HepG2 (cell line): ENCODE results near the gene ACSBG1. TPM values are rescaled to one million over a fixed set of nuclear protein-coding genes. Genes with fewer than 3 reads are reported as not detected.
A peak's percentile ranks its signal among the peaks of the same experiment; 100 is the strongest.

Source experiments
- ARID5B ChIP-seq: IDR thresholded peaks from 2 replicates; pipeline ENCODE4 v1.4.0; 2020; ENCODE audit warnings: mild to moderate bottlenecking, missing genetic modification reagents
- FOXC1 ChIP-seq: sonication (generic); formaldehyde crosslinking; IDR thresholded peaks from 2 replicates; pipeline ENCODE4 v1.8.0; 2022; ENCODE audit warnings: mild to moderate bottlenecking, missing genetic modification reagents, borderline replicate concordance
- HMGA1 ChIP-seq: sonication (generic); formaldehyde crosslinking; conservative IDR thresholded peaks from 2 replicates; pipeline ENCODE4 v1.4.0; 2020; ENCODE audit warnings: missing genetic modification reagents
- HNRNPLL ChIP-seq: fragments of 200-400 bp; formaldehyde crosslinking; IDR thresholded peaks from 2 replicates; pipeline ENCODE4 v1.6.1; 2017; ENCODE audit warnings: mild to moderate bottlenecking, low read depth, low read length; ENCODE audit not compliant: poor library complexity, severe bottlenecking
- MYPOP ChIP-seq: sonication (generic); formaldehyde crosslinking; IDR thresholded peaks from 2 replicates; pipeline ENCODE4 v1.8.1; 2023; ENCODE audit warnings: mild to moderate bottlenecking, moderate library complexity, missing genetic modification reagents
- NFYC ChIP-seq: IDR thresholded peaks from 2 replicates; pipeline ENCODE4 v1.6.1; 2016; ENCODE audit warnings: missing genetic modification reagents, missing compliant biosample characterization
- NRL ChIP-seq: sonication (generic); formaldehyde crosslinking; IDR thresholded peaks from 2 replicates; pipeline ENCODE4 v1.5.0; 2020; ENCODE audit warnings: missing genetic modification reagents, mild to moderate bottlenecking, moderate library complexity, borderline replicate concordance
- RBFOX2 ChIP-seq: fragments of 200-400 bp; formaldehyde crosslinking; IDR thresholded peaks from 2 replicates; pipeline ENCODE4 v1.6.1; 2017; ENCODE audit warnings: low read depth, mild to moderate bottlenecking, low read length
- TBX2 ChIP-seq: sonication (generic); formaldehyde crosslinking; IDR thresholded peaks from 2 replicates; pipeline ENCODE4 v1.5.0; 2020; ENCODE audit warnings: missing genetic modification reagents, mild to moderate bottlenecking, borderline replicate concordance
- ZNF20 ChIP-seq: sonication (generic); formaldehyde crosslinking; IDR thresholded peaks from 2 replicates; pipeline ENCODE4 v1.4.0; 2020; ENCODE audit warnings: mild to moderate bottlenecking, moderate library complexity, missing genetic modification reagents
- ZNF225 ChIP-seq: sonication (generic); formaldehyde crosslinking; IDR thresholded peaks from 2 replicates; pipeline ENCODE4 v1.4.0; 2020; ENCODE audit warnings: mild to moderate bottlenecking, missing genetic modification reagents
- ZNF33B ChIP-seq: sonication (generic); formaldehyde crosslinking; IDR thresholded peaks from 2 replicates; pipeline ENCODE4 v1.5.1; 2020; ENCODE audit warnings: mild to moderate bottlenecking, missing genetic modification reagents
- ZNF709 ChIP-seq: sonication (generic); formaldehyde crosslinking; IDR thresholded peaks from 2 replicates; pipeline ENCODE4 v1.5.0; 2020; ENCODE audit warnings: mild to moderate bottlenecking, missing genetic modification reagents
- ZNF720 ChIP-seq: sonication (generic); formaldehyde crosslinking; IDR thresholded peaks from 2 replicates; pipeline ENCODE4 v1.4.0; 2020; ENCODE audit warnings: missing genetic modification reagents
- ZNF780A ChIP-seq: sonication (generic); formaldehyde crosslinking; IDR thresholded peaks from 2 replicates; pipeline ENCODE4 v1.8.0; 2022; ENCODE audit warnings: mild to moderate bottlenecking, missing genetic modification reagents, moderate library complexity
- polyA plus RNA-seq, 8 experiments: library from polyadenylated mRNA; depleted of rRNA in 3 of 8; stranded (reverse) in 7 of 8; unstranded in 1 of 8; fragments of >200 nt; fragmentation: Illumina TruSeq in 4 of 8; extraction: Trizol in 4 of 8; gene quantifications; 2 replicates each; pipeline versions ENCODE4 v1.2.1 to v1.2.3, GENCODE V29; 2011 to 2016; ENCODE audit warnings: low read depth in 4 of 8, missing spikeins in 1 of 8, mixed read lengths in 1 of 8; ENCODE audit not compliant: insufficient read depth in 1 of 8
- total RNA-seq, 5 experiments: library from RNA; depleted of rRNA; stranded (reverse); fragments of >200 nt; fragmentation: Illumina TruSeq; extraction: Trizol; gene quantifications; 2 replicates each; pipeline ENCODE4 v1.2.3, GENCODE V29; 2016; ENCODE audit warnings: low read depth in 1 of 5
- TF ChIP-seq, protein P1 (sequence below): sonication (generic); formaldehyde crosslinking; IDR thresholded peaks from 2 replicates; pipeline ENCODE4 v1.8.1; 2023; ENCODE audit warnings: mild to moderate bottlenecking, inconsistent platforms, moderate library complexity, missing genetic modification reagents, borderline replicate concordance
- TF ChIP-seq, protein P2 (sequence below): sonication (generic); formaldehyde crosslinking; IDR thresholded peaks from 2 replicates; pipeline ENCODE4 v1.4.0; 2020; ENCODE audit warnings: missing genetic modification reagents, borderline replicate concordance

Gene ACSBG1
- total and polyA plus RNA-seq, 2 of the 13 experiments (the other 11 are each of a cell fraction or from before 2014, with no cell fraction given), result 0.35 to 0.81 TPM

- TF ChIP-seq, protein P1, sequence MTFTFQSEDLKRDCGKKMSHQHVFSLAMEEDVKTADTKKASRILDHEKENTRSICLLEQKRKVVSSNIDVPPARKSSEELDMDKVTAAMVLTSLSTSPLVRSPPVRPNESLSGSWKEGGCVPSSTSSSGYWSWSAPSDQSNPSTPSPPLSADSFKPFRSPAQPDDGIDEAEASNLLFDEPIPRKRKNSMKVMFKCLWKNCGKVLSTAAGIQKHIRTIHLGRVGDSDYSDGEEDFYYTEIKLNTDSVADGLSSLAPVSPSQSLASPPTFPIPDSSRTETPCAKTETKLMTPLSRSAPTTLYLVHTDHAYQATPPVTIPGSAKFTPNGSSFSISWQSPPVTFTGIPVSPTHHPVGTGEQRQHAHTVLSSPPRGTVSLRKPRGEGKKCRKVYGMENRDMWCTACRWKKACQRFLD (CRISPR knock-in tag), result no peak
- peak; percentile 70 for TF ChIP-seq HNRNPLL
- TF ChIP-seq ARID5B (CRISPR knock-in tag), result no peak
- TF ChIP-seq ZNF780A (CRISPR knock-in tag), result no peak
- TF ChIP-seq RBFOX2, result no peak
- TF ChIP-seq ZNF709 (CRISPR knock-in tag), result 0 out of 2 replicates have a peak, but pooled peaks have one; percentile 25
- no peak for TF ChIP-seq HMGA1 (CRISPR knock-in tag)
- no peak for TF ChIP-seq NFYC (CRISPR knock-in tag)
- TF ChIP-seq MYPOP (CRISPR knock-in tag), result 0 out of 2 replicates have a peak, but pooled peaks have one; percentile 25
- TF ChIP-seq, protein P2, sequence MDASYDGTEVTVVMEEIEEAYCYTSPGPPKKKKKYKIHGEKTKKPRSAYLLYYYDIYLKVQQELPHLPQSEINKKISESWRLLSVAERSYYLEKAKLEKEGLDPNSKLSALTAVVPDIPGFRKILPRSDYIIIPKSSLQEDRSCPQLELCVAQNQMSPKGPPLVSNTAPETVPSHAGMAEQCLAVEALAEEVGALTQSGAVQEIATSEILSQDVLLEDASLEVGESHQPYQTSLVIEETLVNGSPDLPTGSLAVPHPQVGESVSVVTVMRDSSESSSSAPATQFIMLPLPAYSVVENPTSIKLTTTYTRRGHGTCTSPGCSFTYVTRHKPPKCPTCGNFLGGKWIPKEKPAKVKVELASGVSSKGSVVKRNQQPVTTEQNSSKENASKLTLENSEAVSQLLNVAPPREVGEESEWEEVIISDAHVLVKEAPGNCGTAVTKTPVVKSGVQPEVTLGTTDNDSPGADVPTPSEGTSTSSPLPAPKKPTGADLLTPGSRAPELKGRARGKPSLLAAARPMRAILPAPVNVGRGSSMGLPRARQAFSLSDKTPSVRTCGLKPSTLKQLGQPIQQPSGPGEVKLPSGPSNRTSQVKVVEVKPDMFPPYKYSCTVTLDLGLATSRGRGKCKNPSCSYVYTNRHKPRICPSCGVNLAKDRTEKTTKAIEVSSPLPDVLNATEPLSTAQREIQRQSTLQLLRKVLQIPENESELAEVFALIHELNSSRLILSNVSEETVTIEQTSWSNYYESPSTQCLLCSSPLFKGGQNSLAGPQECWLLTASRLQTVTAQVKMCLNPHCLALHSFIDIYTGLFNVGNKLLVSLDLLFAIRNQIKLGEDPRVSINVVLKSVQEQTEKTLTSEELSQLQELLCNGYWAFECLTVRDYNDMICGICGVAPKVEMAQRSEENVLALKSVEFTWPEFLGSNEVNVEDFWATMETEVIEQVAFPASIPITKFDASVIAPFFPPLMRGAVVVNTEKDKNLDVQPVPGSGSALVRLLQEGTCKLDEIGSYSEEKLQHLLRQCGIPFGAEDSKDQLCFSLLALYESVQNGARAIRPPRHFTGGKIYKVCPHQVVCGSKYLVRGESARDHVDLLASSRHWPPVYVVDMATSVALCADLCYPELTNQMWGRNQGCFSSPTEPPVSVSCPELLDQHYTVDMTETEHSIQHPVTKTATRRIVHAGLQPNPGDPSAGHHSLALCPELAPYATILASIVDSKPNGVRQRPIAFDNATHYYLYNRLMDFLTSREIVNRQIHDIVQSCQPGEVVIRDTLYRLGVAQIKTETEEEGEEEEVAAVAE (CRISPR knock-in tag), result no peak
- TF ChIP-seq ZNF33B (CRISPR knock-in tag), result no peak
- no peak for TF ChIP-seq ZNF225 (CRISPR knock-in tag)
- peak; percentile 41; the same call in 1 of the 2 replicates for TF ChIP-seq TBX2 (CRISPR knock-in tag)
- 0 out of 2 replicates have a peak, but pooled peaks have one; percentile 21 for TF ChIP-seq NRL (CRISPR knock-in tag)
- TF ChIP-seq ZNF20 (CRISPR knock-in tag), result no peak
- no peak for TF ChIP-seq ZNF720
- peak; percentile 59; the same call in 1 of the 2 replicates for TF ChIP-seq FOXC1 (CRISPR knock-in tag)
Measured at GRCh38 chr15:78149805-78150751, 84.3 kb downstream of the ACSBG1 start (continued).
